Heart left ventricle (tissue), 13 donors: ENCODE data around the gene PAX5.

Experiments
- POLR2A ChIP-seq, 2 donors: fragments of 450-650 bp; IDR thresholded peaks; one replicate each; pipeline ENCODE4 v1.6.1; 2017; ENCODE audit warnings: antibody characterized with exemption in 2 of 2, mild to moderate bottlenecking in 2 of 2, moderate library complexity in 2 of 2
- TF ChIP-seq, protein P1 (sequence below), 12 donors: fragments of 200-600 bp; sonication (generic) in 4 of 12; IDR thresholded peaks; one replicate each; pipeline versions ENCODE4 v1.5.0 to v1.8.0; 2018 to 2022; ENCODE audit warnings: antibody characterized with exemption in 12 of 12, mild to moderate bottlenecking in 5 of 12
- donor health status: ischemic (EF 13 %, LVEDD 7.1; RV severe dilation, severe dysfunction).
- donor health status: DM: no; HTN: yes; CAD: no.
- donor health status: DM: no; HTN: no; CAD: no.
- donor health status: ischemic (EF 25% LVEDD 6.9; RV normal size, moderate dysfunction).
- donor health status: ischemic (EF 25% LVEDD 5.7; RV mildly dilated, moderate dysfunction).
- donor health status: ischemic (EF 35%, LVEDD 5.7; RV mildly dilated, moderate dysfunction).
- donor health status: nonischemic (EF 11% LVEDD 7.7; RV severe dilation, severe dysfunction).
- donor health status: DM: yes; HTN: yes; CAD: no.
- donor health status: PGD.
- donor health status: ischemic (EF 29% LVEDD 5.4; RV normal size, mild dysfunction).
- donor health status: nonischemic (EF 23%, LVEDD 6.1; RV moderate dilation, normal function).

DNA sequence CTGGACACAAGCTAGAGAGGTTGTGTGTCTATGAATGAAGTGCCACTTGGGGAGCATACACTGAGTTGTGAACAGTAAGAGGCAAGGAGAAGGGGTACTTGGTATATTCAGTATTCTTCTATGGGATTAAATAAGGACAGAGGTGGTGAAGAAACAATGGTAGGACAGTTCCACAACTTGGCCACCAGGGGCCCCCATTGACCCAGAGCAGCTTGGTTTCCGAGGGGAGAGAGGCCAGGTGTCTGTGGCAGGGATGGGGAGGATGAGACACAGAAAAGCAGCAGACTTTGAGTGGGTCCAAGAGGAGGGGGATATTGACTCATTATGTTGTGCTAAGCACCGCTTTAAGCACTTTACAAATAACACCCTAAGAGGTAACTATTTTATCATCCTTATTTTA lies 240.8 kb downstream of the PAX5 start:
- TF ChIP-seq, protein P1, sequence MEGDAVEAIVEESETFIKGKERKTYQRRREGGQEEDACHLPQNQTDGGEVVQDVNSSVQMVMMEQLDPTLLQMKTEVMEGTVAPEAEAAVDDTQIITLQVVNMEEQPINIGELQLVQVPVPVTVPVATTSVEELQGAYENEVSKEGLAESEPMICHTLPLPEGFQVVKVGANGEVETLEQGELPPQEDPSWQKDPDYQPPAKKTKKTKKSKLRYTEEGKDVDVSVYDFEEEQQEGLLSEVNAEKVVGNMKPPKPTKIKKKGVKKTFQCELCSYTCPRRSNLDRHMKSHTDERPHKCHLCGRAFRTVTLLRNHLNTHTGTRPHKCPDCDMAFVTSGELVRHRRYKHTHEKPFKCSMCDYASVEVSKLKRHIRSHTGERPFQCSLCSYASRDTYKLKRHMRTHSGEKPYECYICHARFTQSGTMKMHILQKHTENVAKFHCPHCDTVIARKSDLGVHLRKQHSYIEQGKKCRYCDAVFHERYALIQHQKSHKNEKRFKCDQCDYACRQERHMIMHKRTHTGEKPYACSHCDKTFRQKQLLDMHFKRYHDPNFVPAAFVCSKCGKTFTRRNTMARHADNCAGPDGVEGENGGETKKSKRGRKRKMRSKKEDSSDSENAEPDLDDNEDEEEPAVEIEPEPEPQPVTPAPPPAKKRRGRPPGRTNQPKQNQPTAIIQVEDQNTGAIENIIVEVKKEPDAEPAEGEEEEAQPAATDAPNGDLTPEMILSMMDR (IDR thresholded peaks at IDR 0.05) = peak in 1 of 12 donors; percentile 25
- TF ChIP-seq POLR2A (IDR thresholded peaks at IDR 0.05) = no peak
